Measurements from ENCODE around the gene ATP5MC2.
"Not testable (repeated sequence)": the region's sequence is repeated elsewhere in the genome, so short reads cannot be mapped to it uniquely, and the experiment has no call there.

The ATP5MC2 gene

DNA sequence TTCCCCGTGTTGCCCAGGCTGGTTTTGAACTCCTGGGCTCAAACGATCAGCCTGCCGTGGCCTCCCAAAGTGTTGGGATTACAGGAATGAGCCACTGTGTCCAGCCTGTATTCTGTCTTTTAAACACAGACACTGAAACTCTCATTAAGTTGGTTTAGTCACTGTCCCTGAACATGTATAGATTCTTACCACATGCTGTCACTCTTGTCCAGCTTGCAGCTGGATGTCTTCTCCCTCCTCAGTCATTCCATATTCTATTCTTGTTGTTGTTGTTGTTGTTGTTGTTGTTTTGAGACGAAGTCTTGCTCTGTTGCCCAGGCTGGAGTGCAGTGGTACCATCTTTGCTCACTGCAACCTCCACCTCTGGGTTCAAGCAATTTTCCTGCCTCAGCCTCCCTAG, 12.3 kb upstream of the ATP5MC2 start:
- no peak for DNase-seq

GRCh38 chr12:53686436-53686835, 10.6 kb upstream of the ATP5MC2 start:
- DNase-seq: no peak

DNA sequence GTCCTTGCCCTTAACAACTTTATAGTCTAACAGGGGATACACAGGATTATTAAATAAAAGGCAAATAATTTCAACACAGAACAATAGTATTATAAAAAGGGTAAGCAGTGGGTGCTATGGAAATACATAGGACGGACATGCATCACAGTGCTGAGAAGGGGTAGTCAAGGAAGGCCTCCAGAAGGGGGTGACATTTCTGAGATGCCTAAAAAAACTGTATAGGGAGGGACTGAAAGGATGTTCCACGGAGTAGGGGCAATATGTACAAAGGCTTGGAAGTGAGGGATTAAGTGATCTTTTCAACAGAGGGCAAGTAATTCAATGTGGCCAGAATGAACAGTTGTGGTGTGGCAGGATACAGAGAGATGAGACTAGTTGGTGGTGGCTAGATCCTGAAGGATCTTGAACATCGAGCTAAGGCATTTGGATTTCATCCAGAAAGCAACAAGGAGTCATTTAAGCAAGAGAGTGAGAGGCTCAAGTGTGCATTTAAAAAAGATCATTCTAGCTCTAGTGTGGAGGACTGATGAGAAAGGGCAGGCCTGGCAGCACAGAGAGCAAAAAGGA, 8.9 kb upstream of the ATP5MC2 start:
- DNase-seq: no peak

- no peak for DNase-seq
These were observed 8.1 kb upstream of the ATP5MC2 start for GRCh38 chr12:53683983-53684382.

DNA sequence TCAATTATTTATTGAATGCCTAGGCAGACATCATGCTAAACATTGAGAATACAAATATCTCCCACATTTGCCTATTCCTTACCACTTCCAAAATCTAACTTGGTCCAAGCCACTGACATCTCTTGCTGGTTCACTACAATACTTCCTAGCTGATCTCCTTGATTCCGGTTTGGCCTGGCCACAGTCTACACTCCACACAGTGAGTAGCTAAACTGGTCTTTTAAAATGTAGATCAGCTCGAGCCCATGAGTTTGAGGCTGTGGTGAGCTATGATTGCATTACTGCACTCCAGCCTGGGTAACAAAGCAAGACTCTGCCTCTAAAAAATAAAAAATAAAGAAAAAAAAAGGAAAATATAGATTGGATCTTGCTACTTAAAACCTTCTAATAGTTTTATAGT, 7.6 kb upstream of the ATP5MC2 start:
- no peak for DNase-seq

DNA sequence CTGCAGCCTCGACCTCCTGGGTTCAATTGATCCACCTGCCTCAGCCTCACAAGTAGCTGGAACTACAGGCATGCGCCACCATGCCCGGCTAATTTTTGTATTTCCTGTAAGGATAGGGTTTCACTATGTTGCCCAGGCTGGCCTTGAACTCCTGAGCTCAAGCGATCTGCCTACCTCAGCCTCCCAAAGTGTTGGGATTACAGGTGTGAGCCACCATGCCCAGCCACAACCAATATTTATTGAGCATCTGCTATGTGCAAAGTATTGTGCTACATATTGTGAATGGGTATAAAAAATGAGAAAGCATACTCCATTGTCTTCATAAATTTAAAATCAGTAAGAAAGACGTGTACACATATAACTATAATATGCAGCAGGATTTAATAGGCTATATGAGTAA, 4.2 kb upstream of the ATP5MC2 start:
- not testable (repeated sequence) for DNase-seq

DNA sequence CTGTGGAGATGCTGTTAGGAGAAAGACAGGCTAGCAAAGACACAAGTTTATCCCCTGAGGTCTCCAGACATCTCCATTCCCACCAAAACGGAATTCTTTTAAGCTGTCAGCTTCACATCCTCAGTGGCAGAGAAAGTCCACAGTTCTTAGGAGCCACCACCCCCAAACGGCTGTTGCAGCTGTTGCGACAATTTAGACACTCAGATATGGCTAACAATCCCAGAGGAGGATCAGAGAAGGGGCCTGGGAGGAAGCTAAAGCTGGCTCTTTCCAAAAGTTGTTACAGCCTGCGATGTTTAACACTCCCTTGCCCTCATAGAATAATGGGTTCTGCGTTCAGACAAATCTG, 1.9 kb upstream of the ATP5MC2 start:
- no peak for DNase-seq

GRCh38 chr12:53677016-53677799, 1.3 kb upstream of the ATP5MC2 start:
- no peak for DNase-seq

DNA sequence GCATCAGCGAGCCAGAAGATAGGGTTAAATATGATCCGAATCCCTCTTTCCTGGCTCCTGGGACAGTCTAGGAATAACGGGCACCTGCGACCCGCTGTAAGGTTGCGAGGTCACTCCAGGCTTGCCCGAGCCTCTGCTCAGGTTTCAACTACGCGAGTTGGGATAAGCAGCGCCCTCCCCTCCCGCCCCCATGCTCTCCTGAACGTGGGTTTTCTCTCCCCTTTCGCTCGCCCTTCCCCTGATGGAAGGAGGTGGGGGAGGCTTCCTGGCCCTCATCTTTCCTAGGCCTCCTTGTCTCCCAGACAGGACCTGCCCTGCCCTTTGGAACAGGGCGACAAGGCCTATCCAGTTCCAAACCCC, 753 bp upstream of the ATP5MC2 start:
- DNase-seq: no peak

DNA sequence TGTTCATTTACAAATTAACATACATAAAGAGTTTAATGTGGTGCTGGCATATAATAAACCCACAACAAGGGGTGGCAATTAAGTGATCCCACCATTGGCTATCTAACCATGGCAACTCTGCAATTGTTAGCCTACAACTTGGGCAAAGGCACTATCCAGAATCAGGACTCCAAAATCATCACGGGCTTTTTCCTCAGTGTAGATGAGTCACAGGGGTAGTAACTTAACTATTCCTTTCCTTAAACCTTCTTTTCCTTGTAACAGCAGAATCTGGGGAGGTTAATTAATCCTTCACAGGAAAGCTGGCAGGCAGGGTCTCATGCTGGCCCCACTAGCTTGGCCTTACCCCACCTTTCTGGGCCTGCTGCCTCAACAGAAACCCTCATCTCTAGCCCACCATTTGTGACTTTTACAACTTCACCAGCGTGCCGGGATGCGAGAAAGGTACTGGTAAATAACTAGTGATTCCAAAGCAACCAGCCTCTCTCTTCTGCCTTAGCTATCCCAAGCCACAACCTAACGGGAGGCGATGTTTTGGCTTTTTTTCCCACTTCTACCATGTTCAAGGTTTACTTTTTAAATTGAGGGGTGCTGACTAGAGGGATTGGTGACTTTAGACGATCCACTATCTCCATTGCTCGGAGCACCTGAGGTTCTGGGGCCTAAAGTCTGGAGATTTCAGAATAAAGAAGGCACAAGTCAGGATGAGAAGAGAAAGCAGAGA, 744 bp downstream of the ATP5MC2 start:
- DNase-seq: no peak

- no peak for DNase-seq
These were observed 4.9 kb downstream of the ATP5MC2 start for GRCh38 chr12:53670971-53671370.

DNA sequence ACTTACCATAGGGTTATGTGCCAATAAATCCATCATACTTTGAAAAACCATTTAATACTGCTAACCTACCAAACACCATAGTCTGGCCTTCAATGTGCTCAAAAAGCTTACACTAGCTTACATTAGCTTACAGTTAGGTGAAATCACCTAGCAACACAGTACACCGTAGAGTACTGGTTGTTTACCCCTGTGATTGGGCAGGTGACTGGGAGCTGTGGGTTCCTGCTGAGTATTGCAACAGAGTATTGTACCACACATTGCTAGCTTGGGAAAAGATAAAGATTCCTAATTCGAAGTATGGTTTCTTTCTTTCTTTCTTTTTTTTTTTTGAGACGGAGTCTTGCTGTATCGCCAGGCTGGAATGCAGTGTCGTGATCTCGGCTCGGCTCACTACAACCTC, 5.6 kb downstream of the ATP5MC2 start:
- DNase-seq: no peak

DNA sequence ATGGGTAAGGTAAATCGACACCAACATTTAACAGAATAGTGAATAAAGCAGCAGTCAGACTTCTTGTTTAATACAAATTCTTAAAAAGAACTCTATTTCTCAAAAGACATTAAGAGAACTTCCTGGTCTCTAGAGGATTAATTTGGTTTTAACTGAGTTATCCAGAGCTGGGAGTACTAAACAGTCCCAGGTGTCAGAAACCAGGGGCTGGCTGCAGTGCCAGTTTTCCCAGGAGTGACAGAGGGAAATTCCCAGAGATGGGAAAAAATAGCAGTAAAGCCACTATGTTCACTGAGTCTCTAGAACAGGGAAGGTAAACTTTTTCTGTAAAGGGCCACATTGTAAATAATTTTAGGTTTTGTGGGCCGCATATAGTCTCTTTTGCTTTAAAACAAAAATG, 8.8 kb downstream of the ATP5MC2 start:
- DNase-seq: no peak

GRCh38 chr12:53664936-53665335, 10.9 kb downstream of the ATP5MC2 start:
- DNase-seq: no peak

GRCh38 chr12:53664191-53664590, 11.7 kb downstream of the ATP5MC2 start:
- DNase-seq: no peak

- no peak for DNase-seq
These were observed 15.8 kb downstream of the ATP5MC2 start for GRCh38 chr12:53660041-53660440.

DNA sequence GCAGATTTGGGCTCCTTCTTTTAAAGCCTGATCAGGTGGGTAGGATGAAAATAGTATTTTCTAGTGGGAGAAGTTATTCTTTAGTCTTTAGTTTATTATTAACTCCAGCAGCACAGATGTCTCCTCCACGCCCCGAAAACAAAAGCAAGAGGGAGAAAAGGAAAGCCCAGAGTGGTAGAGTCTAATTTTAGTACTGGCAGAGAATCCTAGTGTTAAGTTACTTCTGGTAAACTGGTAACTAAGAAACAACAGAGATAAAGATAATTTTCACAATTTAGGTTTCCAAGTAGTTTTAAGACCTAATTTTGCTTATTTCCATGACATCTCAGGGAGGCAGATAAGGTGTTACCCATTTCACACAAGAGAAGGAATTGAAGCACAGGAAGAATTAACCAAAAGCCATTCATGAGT, 16.3 kb downstream of the ATP5MC2 start:
- no peak for DNase-seq

- DNase-seq: no peak
These were observed 16.8 kb downstream of the ATP5MC2 start for GRCh38 chr12:53659011-53659551.

- no peak for DNase-seq
These were observed 18.8 kb downstream of the ATP5MC2 start for GRCh38 chr12:53657041-53657440.

DNA sequence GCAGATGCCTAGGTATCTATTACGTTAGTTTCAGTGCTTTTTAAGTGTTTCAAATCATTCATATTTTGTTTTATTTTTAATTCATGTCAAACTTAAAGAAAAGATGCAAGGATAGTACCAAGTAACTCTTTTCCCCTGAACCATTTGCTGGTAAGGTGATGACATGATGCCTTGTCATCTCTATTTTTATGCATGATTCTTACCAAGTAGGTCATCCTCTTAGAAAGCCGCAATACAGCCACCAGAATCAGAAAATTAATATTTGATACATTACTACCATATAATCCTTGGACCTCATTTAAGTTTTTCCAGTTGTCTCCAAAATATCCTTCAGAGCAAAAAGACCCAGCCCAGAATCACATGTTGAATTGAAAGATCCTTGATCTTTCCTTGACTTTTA, 22.3 kb downstream of the ATP5MC2 start:
- no peak for DNase-seq

GRCh38 chr12:53652366-53652765, 23.5 kb downstream of the ATP5MC2 start:
- no peak for DNase-seq

DNA sequence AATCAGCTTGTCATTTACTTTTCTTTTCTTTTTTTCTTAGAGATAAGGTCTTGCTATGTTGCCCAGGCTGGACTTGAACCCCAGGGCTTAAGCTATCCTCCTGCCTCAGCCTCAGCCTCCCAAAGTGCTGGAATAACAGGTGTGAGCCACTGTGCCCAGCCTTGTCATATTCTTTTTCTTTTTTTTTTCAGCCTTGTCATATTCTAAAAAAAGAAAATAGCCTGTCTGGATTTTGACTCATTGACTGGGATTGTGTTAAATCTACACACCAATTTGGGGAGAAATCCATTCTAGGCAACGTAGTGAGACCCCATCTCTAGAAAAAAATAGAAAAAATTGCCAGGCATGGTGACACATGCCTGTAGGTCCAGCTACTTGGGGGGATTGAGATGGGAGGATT, 24.1 kb downstream of the ATP5MC2 start:
- no peak for DNase-seq

- not testable (repeated sequence) for DNase-seq
These were observed 29.6 kb downstream of the ATP5MC2 start for GRCh38 chr12:53646300-53646699.

DNA sequence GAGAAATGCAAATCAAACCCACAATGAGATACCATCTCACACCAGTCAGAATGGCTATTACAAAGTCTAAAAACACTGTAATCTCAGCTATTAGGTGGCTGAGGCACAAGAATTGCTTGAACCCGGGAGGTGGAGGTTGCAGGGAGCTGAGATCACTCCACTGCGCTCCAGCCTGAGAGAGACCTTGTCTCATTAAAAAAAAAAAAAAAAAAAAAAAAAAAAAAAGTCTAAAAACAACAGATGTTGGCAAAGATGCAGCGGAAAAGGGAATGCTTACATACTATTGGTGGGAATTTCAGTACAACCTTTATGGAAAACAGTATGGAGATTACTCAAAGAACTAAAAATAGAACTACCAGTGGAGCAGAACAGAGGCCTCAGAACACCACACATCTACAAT, 30.7 kb downstream of the ATP5MC2 start:
- no peak for DNase-seq

Measured in CD4-positive, alpha-beta T cell treated with Interleukin-1 beta for 1 hour (primary cell).